OCI-LY3 (cell line): ENCODE data around the gene PHACTR3.

ENCODE experiments used
- H2AFZ ChIP-seq: fragments of 200-600, 300-600 bp; shearing (Covaris generic); 2 replicates; pipeline ENCODE4 v1.6.0; 2014; ENCODE audit warnings: antibody characterized with exemption, low read depth, low read length
- H3K27ac ChIP-seq: fragments of 200-600, 300-600 bp; sonication (generic); 2 replicates; pipeline ENCODE4 v1.5.1; 2014; ENCODE audit warnings: mild to moderate bottlenecking, low read length, moderate library complexity, mixed read lengths
- H3K27me3 ChIP-seq: fragments of 200-600, 300-600 bp; sonication (generic); 2 replicates; pipeline ENCODE4 v1.6.1; 2014; ENCODE audit warnings: low read depth, low read length, mixed read lengths
- H3K36me3 ChIP-seq: fragments of 200-600, 300-600 bp; sonication (generic); replicated peaks from 2 replicates; pipeline ENCODE3; 2014; ENCODE audit warnings: low read depth, low read length, mixed read lengths
- H3K4me1 ChIP-seq: fragments of 300-600, 200-600 bp; sonication (generic); 2 replicates; pipeline ENCODE4 v1.6.1; 2014; ENCODE audit warnings: low read length, mixed read lengths
- H3K4me2 ChIP-seq: fragments of 200-600, 300-600 bp; sonication (generic); 2 replicates; pipeline ENCODE4 v1.6.1; 2014; ENCODE audit warnings: low read length, mixed read lengths
- H3K4me3 ChIP-seq: fragments of 300-600, 200-600 bp; sonication (generic); 2 replicates; pipeline ENCODE4 v1.5.1; 2014; ENCODE audit warnings: antibody characterized with exemption, mild to moderate bottlenecking, low read length, moderate library complexity
- H3K79me2 ChIP-seq: fragments of 300-600, 200-600 bp; shearing (Covaris generic); 2 replicates; pipeline ENCODE4 v1.6.1; 2014; ENCODE audit warnings: mild to moderate bottlenecking, low read length, mixed read lengths
- H3K9ac ChIP-seq: fragments of 300-600, 200-600 bp; shearing (Covaris generic); 2 replicates; pipeline ENCODE4 v1.6.0; 2014; ENCODE audit warnings: mild to moderate bottlenecking, low read length, moderate library complexity
- H3K9me3 ChIP-seq: fragments of 200-600, 300-600 bp; shearing (Covaris generic); 2 replicates; pipeline ENCODE4 v1.6.1; 2014; ENCODE audit warnings: low read length, mixed read lengths; ENCODE audit not compliant: insufficient read depth
- H4K20me1 ChIP-seq: fragments of 200-600, 300-600 bp; sonication (generic); 2 replicates; pipeline ENCODE4 v1.6.1; 2016; ENCODE audit warnings: low read length, mixed read lengths; ENCODE audit not compliant: insufficient read depth
- CTCF ChIP-seq: fragments of 200-600, 300-600 bp; sonication (generic); IDR thresholded peaks from 2 replicates; pipeline ENCODE4 v1.5.1; 2014; ENCODE audit warnings: antibody characterized with exemption, low read length, low read depth
- EZH2phosphoT487 ChIP-seq: fragments of 200-600 bp; shearing (Covaris generic); IDR thresholded peaks from 2 replicates; pipeline ENCODE4 v1.6.1; 2018; ENCODE audit warnings: antibody characterized with exemption, mixed run types, low read depth

Gene PHACTR3

GRCh38 chr20:59756241-59756640 is 151.9 kb downstream of the PHACTR3 start:
- TF ChIP-seq EZH2phosphoT487 (no peak), CTCF (no peak)
- H3K9ac ChIP-seq: no peak overlapping the region

DNA sequence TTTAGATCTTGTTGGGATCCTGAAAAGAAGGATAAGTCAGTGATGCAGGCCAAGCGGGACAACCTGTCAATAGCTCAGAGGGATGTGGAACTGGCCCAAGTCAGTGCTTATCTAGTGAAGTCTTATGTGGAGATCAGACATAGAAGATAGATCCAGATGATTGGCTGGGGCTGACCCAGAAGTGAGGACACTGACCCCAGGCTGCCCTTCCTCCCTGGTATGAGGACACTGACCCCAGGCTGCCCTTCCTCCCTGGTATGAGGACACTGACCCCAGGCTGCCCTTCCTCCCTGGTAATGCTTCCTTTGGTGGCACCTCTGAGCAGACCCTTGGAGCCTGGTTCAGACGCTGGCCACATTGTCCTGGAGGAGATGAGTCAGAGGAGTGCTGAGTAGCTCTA is 159.7 kb downstream of the PHACTR3 start:
- Histone ChIP-seq H3K27ac (no peak overlapping the region), H3K36me3 (no peaks in the 10 kb centered on the region), H3K4me2 (no peak overlapping the region), H3K27me3 (peaks cover 4% of the 10 kb centered on the region), H2AFZ (no peak overlapping the region), H4K20me1 (peaks cover 18% of the 10 kb centered on the region; the same call in 1 of the 2 replicates), H3K9ac (no peak overlapping the region), H3K4me1 (no peaks in the 10 kb centered on the region), H3K79me2 (no peaks in the 10 kb centered on the region), H3K4me3 (no peak overlapping the region), H3K9me3 (no peaks in the 10 kb centered on the region)
- no peak for TF ChIP-seq EZH2phosphoT487
- TF ChIP-seq CTCF: no peak

More at GRCh38 chr20:59756241-59756640, 151.9 kb downstream of the PHACTR3 start:
- Histone ChIP-seq H4K20me1 (peaks cover 24% of the 10 kb centered on the region), H3K4me2 (no peak overlapping the region), H3K36me3 (no peaks in the 10 kb centered on the region), H3K27me3 (peaks cover 53% of the 10 kb centered on the region), H3K79me2 (no peaks in the 10 kb centered on the region), H2AFZ (no peak overlapping the region), H3K27ac (no peak overlapping the region), H3K4me1 (peaks cover 20% of the 10 kb centered on the region), H3K4me3 (no peak overlapping the region), H3K9me3 (no peaks in the 10 kb centered on the region)

- no peak overlapping the region for H3K27ac ChIP-seq
- no peaks in the 10 kb centered on the region for H3K9me3 ChIP-seq
- TF ChIP-seq CTCF (no peak), EZH2phosphoT487 (no peak)
- H3K79me2 ChIP-seq: no peaks in the 10 kb centered on the region
- no peak overlapping the region for H2AFZ ChIP-seq
- H3K4me1 ChIP-seq: no peaks in the 10 kb centered on the region
- H3K4me2 ChIP-seq: no peak overlapping the region
- no peaks in the 10 kb centered on the region for H3K36me3 ChIP-seq
- H3K27me3 ChIP-seq: no peaks in the 10 kb centered on the region; the same call in 1 of the 2 replicates
- H4K20me1 ChIP-seq: peaks cover 22% of the 10 kb centered on the region; the same call in 1 of the 2 replicates
- H3K4me3 ChIP-seq: no peak overlapping the region
- H3K9ac ChIP-seq: no peak overlapping the region
Observed at GRCh38 chr20:59765599-59766177, 161.3 kb downstream of the PHACTR3 start.

GRCh38 chr20:59767656-59768055 is 163.3 kb downstream of the PHACTR3 start:
- Histone ChIP-seq H3K9ac (no peak overlapping the region), H3K79me2 (no peaks in the 10 kb centered on the region), H3K4me2 (no peak overlapping the region), H3K4me3 (no peak overlapping the region), H3K36me3 (no peaks in the 10 kb centered on the region), H3K27ac (no peak overlapping the region), H3K4me1 (no peaks in the 10 kb centered on the region), H4K20me1 (peaks cover 22% of the 10 kb centered on the region; the same call in 1 of the 2 replicates), H3K9me3 (no peaks in the 10 kb centered on the region), H3K27me3 (peaks cover 12% of the 10 kb centered on the region; the same call in 1 of the 2 replicates), H2AFZ (no peak overlapping the region)
- no peak for TF ChIP-seq EZH2phosphoT487
- no peak for TF ChIP-seq CTCF
